SK-N-SH treated with all-trans-retinoic acid at 6 μM for 48 hours (cell line): ENCODE results near the gene PARD3.

Experiments used
- BACH2 ChIP-seq: fragments of 250-450 bp; sonication (Bioruptor Pico); IDR thresholded peaks from 2 replicates; pipeline ENCODE4 v1.9.0; 2021; ENCODE audit warnings: mild to moderate bottlenecking, borderline replicate concordance
- CSDC2 ChIP-seq: fragments of 250-450 bp; sonication (Bioruptor Pico); IDR thresholded peaks from 2 replicates; pipeline ENCODE4 v1.5.0; 2020; ENCODE audit warnings: mild to moderate bottlenecking, moderate library complexity
- GLIS3 ChIP-seq: fragments of 250-450 bp; sonication (Bioruptor Pico); IDR thresholded peaks from 2 replicates; pipeline ENCODE4 v1.5.0; 2020; ENCODE audit warnings: mild to moderate bottlenecking, moderate library complexity
- ISL1 ChIP-seq: fragments of 250-450 bp; sonication (Bioruptor Pico); IDR thresholded peaks from 2 replicates; pipeline ENCODE4 v2.1.2; 2022; ENCODE audit warnings: mild to moderate bottlenecking, moderate library complexity
- PPARA ChIP-seq: fragments of 250-450 bp; sonication (Bioruptor Pico); IDR thresholded peaks from 2 replicates; pipeline ENCODE4 v1.5.0; 2020; ENCODE audit warnings: mild to moderate bottlenecking, borderline replicate concordance
- SNAI2 ChIP-seq: fragments of 250-450 bp; sonication (Bioruptor Pico); IDR thresholded peaks from 2 replicates; pipeline ENCODE4 v1.5.0; 2020; ENCODE audit warnings: mild to moderate bottlenecking, moderate library complexity
- TOX ChIP-seq: fragments of 250-450 bp; sonication (Bioruptor Pico); IDR thresholded peaks from 2 replicates; pipeline ENCODE4 v1.8.0; 2021; ENCODE audit warnings: mild to moderate bottlenecking, moderate library complexity, borderline replicate concordance
- ZC3H10 ChIP-seq: fragments of 250-450 bp; sonication (Bioruptor Pico); IDR thresholded peaks from 2 replicates; pipeline ENCODE4 v1.5.1; 2021; ENCODE audit warnings: mild to moderate bottlenecking, moderate library complexity
- ZFP3 ChIP-seq: fragments of 250-450 bp; sonication (Bioruptor Pico); IDR thresholded peaks from 2 replicates; pipeline ENCODE4 v1.5.0; 2020; ENCODE audit warnings: mild to moderate bottlenecking, moderate library complexity
- ZFP30 ChIP-seq: fragments of 450-650 bp; formaldehyde crosslinking; IDR thresholded peaks from 2 replicates; pipeline ENCODE4 v1.5.0; 2022; ENCODE audit warnings: mild to moderate bottlenecking, moderate library complexity
- ZNF565 ChIP-seq: fragments of 450-650 bp; formaldehyde crosslinking; conservative IDR thresholded peaks from 2 replicates; pipeline ENCODE4 v1.5.0; 2020; ENCODE audit warnings: low read depth, mild to moderate bottlenecking, moderate library complexity
- ZNF70 ChIP-seq: fragments of 450-650 bp; formaldehyde crosslinking; IDR thresholded peaks from 2 replicates; pipeline ENCODE4 v1.5.0; 2020; ENCODE audit warnings: mild to moderate bottlenecking, moderate library complexity
- TF ChIP-seq, protein P1 (sequence below): fragments of 250-450 bp; sonication (Bioruptor Pico); IDR thresholded peaks from 2 replicates; pipeline ENCODE4 v1.8.0; 2021; ENCODE audit warnings: low read depth, mild to moderate bottlenecking, moderate library complexity, borderline replicate concordance
- TF ChIP-seq, protein P2 (sequence below): fragments of 250-450 bp; sonication (Bioruptor Pico); IDR thresholded peaks from 2 replicates; pipeline ENCODE4 v1.8.0; 2020; ENCODE audit warnings: mild to moderate bottlenecking, moderate library complexity, borderline replicate concordance

DNA sequence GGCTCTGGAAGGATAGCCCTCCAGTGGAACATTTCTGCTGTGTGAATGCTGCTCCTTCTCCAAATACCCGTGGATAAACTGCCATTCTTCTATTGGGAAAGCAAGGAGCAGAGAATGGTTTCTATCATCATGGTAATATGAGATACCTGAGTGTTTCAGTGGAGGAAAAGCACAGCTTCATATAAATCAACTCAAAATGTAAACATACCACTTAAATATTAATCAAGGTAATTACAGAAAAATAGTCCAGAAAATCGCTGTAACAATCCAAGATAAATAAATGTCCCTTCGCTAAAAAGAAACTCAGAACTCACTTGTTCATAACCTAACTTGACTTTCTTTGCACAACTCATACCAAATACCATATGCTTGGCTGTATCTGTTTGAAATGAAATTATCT, 635.8 kb downstream of the PARD3 start:
- no peak for TF ChIP-seq CSDC2
- no peak for TF ChIP-seq ZFP3 (CRISPR knock-in tag)
- TF ChIP-seq, protein P1, sequence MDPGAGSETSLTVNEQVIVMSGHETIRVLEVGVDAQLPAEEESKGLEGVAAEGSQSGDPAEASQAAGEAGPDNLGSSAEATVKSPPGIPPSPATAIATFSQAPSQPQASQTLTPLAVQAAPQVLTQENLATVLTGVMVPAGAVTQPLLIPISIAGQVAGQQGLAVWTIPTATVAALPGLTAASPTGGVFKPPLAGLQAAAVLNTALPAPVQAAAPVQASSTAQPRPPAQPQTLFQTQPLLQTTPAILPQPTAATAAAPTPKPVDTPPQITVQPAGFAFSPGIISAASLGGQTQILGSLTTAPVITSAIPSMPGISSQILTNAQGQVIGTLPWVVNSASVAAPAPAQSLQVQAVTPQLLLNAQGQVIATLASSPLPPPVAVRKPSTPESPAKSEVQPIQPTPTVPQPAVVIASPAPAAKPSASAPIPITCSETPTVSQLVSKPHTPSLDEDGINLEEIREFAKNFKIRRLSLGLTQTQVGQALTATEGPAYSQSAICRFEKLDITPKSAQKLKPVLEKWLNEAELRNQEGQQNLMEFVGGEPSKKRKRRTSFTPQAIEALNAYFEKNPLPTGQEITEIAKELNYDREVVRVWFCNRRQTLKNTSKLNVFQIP (CRISPR knock-in tag), result no peak
- TF ChIP-seq, protein P2, sequence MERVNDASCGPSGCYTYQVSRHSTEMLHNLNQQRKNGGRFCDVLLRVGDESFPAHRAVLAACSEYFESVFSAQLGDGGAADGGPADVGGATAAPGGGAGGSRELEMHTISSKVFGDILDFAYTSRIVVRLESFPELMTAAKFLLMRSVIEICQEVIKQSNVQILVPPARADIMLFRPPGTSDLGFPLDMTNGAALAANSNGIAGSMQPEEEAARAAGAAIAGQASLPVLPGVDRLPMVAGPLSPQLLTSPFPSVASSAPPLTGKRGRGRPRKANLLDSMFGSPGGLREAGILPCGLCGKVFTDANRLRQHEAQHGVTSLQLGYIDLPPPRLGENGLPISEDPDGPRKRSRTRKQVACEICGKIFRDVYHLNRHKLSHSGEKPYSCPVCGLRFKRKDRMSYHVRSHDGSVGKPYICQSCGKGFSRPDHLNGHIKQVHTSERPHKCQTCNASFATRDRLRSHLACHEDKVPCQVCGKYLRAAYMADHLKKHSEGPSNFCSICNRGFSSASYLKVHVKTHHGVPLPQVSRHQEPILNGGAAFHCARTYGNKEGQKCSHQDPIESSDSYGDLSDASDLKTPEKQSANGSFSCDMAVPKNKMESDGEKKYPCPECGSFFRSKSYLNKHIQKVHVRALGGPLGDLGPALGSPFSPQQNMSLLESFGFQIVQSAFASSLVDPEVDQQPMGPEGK (CRISPR knock-in tag), result no peak
- TF ChIP-seq TOX (CRISPR knock-in tag), result 0 out of 2 replicates have a peak, but pooled peaks have one; percentile 13
- no peak for TF ChIP-seq ZNF70 (CRISPR knock-in tag)
- no peak for TF ChIP-seq BACH2 (CRISPR knock-in tag)
- TF ChIP-seq ZC3H10 (CRISPR knock-in tag), result no peak
- TF ChIP-seq ISL1 (CRISPR knock-in tag), result peak; percentile 48
- no peak for TF ChIP-seq SNAI2
- no peak for TF ChIP-seq ZFP30 (CRISPR knock-in tag)
- no peak for TF ChIP-seq ZNF565
- TF ChIP-seq GLIS3 (CRISPR knock-in tag), result no peak
- TF ChIP-seq PPARA (CRISPR knock-in tag), result no peak
